Coronary artery (tissue), 2 donors: Measurements from ENCODE around the gene SEC23IP.

Experiments used
- DNase-seq: peaks from one replicate; pipeline ENCODE4 v3.0.0-alpha.2; 2017; ENCODE audit warnings: low spot score
- H3K27ac ChIP-seq, 2 donors: fragments of 200-600 bp; sonication (generic); one replicate each; pipeline ENCODE4 v1.5.1; 2016 to 2019
- H3K4me3 ChIP-seq: fragments of 200-600 bp; sonication (generic); 2 replicates; pipeline ENCODE4 v1.5.1; 2016; ENCODE audit warnings: mild to moderate bottlenecking, moderate library complexity
- TF ChIP-seq, protein P1 (sequence below): fragments of 200-600 bp; sonication (generic); IDR thresholded peaks from one replicate; pipeline ENCODE4 v1.5.1; 2019; ENCODE audit warnings: antibody characterized with exemption

Gene SEC23IP

GRCh38 chr10:119976421-119976820 lies 83.9 kb downstream of the SEC23IP start:
- H3K4me3 ChIP-seq = no peak overlapping the region
- DNase-seq = no peak
- TF ChIP-seq, protein P1, sequence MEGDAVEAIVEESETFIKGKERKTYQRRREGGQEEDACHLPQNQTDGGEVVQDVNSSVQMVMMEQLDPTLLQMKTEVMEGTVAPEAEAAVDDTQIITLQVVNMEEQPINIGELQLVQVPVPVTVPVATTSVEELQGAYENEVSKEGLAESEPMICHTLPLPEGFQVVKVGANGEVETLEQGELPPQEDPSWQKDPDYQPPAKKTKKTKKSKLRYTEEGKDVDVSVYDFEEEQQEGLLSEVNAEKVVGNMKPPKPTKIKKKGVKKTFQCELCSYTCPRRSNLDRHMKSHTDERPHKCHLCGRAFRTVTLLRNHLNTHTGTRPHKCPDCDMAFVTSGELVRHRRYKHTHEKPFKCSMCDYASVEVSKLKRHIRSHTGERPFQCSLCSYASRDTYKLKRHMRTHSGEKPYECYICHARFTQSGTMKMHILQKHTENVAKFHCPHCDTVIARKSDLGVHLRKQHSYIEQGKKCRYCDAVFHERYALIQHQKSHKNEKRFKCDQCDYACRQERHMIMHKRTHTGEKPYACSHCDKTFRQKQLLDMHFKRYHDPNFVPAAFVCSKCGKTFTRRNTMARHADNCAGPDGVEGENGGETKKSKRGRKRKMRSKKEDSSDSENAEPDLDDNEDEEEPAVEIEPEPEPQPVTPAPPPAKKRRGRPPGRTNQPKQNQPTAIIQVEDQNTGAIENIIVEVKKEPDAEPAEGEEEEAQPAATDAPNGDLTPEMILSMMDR = no peak

GRCh38 chr10:119980956-119981750 lies 88.6 kb downstream of the SEC23IP start:
- no peak overlapping the region for H3K27ac ChIP-seq
- no peak for DNase-seq
- TF ChIP-seq, protein P1 = no peak
- no peak overlapping the region for H3K4me3 ChIP-seq

More at GRCh38 chr10:119976421-119976820, 83.9 kb downstream of the SEC23IP start:
- H3K27ac ChIP-seq = no peak overlapping the region

DNA sequence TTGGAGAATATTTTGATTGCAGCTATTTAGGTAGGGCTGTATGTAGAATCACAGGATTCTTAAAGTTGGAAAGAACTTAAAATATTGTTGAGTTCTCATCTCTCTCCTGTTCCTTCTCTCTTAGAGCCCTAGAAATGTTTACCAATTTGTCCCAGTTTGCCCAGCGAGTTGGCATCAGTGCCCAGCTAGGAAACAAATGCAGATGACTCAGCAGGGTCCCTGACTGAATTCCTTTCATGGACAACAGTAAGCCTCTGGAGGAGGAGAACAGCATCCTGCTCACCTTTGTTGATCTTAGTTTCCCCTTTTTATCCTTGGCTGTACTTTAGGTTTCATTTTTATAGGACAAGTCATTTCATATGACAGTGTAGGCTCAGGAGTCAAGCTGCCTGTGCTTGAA lies 89.3 kb downstream of the SEC23IP start:
- Histone ChIP-seq H3K4me3 (no peak overlapping the region), H3K27ac (no peak overlapping the region)
- DNase-seq = no peak
- TF ChIP-seq, protein P1 = no peak

DNA sequence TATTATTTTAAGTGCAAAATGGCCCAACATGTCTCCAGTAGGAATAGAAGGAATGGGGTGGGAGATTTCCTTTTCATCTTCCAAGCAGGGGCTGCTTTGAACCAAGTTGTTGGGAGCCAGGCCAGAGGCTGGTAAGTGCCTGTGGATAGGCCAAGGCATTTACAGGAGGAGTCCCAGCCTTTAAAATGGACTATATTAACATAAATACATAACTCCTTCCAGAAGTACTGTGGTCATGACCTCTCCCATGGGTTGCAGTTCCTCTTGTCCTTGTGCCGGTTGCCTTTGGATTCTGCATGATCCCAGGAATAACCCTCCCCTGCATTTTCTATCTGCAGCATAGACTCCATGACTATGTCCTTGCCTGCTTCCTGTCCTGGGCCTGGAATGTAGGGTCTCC lies 95.8 kb downstream of the SEC23IP start:
- H3K27ac ChIP-seq = no peak overlapping the region
- no peak overlapping the region for H3K4me3 ChIP-seq
- DNase-seq = no peak
- TF ChIP-seq, protein P1 = no peak

DNA sequence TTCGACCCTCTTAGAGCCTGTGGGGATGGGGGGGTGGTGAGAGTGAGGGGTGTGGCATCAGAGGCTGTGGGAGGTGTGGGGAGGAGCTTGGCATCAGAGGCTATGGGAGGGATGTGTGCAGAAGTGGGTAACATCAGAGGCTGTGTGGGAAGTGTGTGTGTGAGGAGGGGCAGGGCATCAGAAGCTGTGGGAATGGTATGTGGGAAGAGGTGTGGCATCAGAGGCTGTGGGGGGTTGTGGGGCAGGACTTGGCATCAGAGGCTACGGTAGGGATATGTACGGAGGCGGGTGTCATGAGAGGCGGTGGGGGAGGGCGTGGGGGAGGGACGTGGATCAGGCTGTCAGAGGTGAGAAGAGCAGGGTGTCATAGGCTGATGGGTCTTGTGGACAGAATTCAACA lies 97.4 kb downstream of the SEC23IP start:
- H3K4me3 ChIP-seq = no peak overlapping the region
- TF ChIP-seq, protein P1 = no peak
- DNase-seq = no peak
- no peak overlapping the region for H3K27ac ChIP-seq

DNA sequence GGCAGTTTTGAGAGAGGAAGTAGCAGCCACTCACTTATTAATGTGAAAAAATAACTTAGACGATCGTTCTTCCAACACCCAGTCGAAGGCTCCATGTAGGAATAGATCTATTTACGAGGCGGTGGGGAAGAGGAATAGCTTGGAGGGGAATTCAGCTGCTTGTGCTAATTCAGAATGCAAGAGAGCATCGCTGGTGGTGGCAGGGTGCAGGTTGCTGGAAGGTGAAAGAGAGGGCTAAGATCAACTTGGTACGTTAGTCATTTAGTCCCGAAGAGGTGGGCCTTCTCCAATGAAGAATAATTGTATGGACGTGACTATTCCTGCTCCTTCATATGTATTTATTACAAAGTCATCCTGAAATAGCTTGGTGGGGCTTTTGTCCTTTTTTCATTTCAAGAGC lies 98.5 kb downstream of the SEC23IP start:
- TF ChIP-seq, protein P1 = no peak
- DNase-seq = no peak
- no peak overlapping the region for H3K4me3 ChIP-seq
- H3K27ac ChIP-seq = no peak overlapping the region

GRCh38 chr10:119991816-119992215 lies 99.3 kb downstream of the SEC23IP start:
- H3K27ac ChIP-seq = no peak overlapping the region
- H3K4me3 ChIP-seq = no peak overlapping the region
- TF ChIP-seq, protein P1 = no peak
- DNase-seq = no peak
